IPS-15b (cell line): Measurements from ENCODE around the gene MGMT.

Experiments
- H3K27me3 ChIP-seq: one replicate; pipeline ENCODE4 v1.6.1; 2013; ENCODE audit warnings: low read length; ENCODE audit not compliant: control insufficient read depth, insufficient read depth
- H3K36me3 ChIP-seq: one replicate; pipeline ENCODE4 v1.6.1; 2013; ENCODE audit warnings: low read length; ENCODE audit not compliant: control insufficient read depth, insufficient read depth
- H3K4me1 ChIP-seq: one replicate; pipeline ENCODE4 v1.6.1; 2013; ENCODE audit warnings: mild to moderate bottlenecking, low read length; ENCODE audit not compliant: control insufficient read depth, insufficient read depth
- H3K4me3 ChIP-seq: one replicate; pipeline ENCODE4 v1.5.1; 2013; ENCODE audit warnings: low read depth, low read length
- H3K9ac ChIP-seq: one replicate; pipeline ENCODE4 v1.6.1; 2013; ENCODE audit warnings: low read depth, mild to moderate bottlenecking, low read length
- H3K9me3 ChIP-seq: one replicate; pipeline ENCODE4 v1.6.1; 2013; ENCODE audit warnings: mild to moderate bottlenecking, low read length; ENCODE audit not compliant: control insufficient read depth, insufficient read depth

MGMT gene

GRCh38 chr10:129717816-129718547, 250.9 kb downstream of the MGMT start:
- Histone ChIP-seq H3K9me3 (no peaks in the 10 kb centered on the region), H3K4me3 (no peak overlapping the region), H3K4me1 (no peaks in the 10 kb centered on the region), H3K9ac (no peak overlapping the region), H3K36me3 (no peaks in the 10 kb centered on the region), H3K27me3 (no peaks in the 10 kb centered on the region)

- Histone ChIP-seq H3K9ac (no peak overlapping the region), H3K4me3 (no peak overlapping the region), H3K9me3 (no peaks in the 10 kb centered on the region), H3K27me3 (no peaks in the 10 kb centered on the region), H3K36me3 (no peaks in the 10 kb centered on the region), H3K4me1 (no peaks in the 10 kb centered on the region)
Measured at GRCh38 chr10:129718548-129719414, 251.7 kb downstream of the MGMT start.

GRCh38 chr10:129719415-129719739, 252.3 kb downstream of the MGMT start:
- Histone ChIP-seq H3K4me3 (no peak overlapping the region), H3K36me3 (no peaks in the 10 kb centered on the region), H3K9ac (no peak overlapping the region), H3K27me3 (no peaks in the 10 kb centered on the region), H3K4me1 (no peaks in the 10 kb centered on the region), H3K9me3 (no peaks in the 10 kb centered on the region)

- no peaks in the 10 kb centered on the region for H3K27me3 ChIP-seq
- H3K4me1 ChIP-seq: no peaks in the 10 kb centered on the region
- no peaks in the 10 kb centered on the region for H3K9me3 ChIP-seq
- H3K9ac ChIP-seq: no peak overlapping the region
- no peak overlapping the region for H3K4me3 ChIP-seq
- no peaks in the 10 kb centered on the region for H3K36me3 ChIP-seq
Measured at GRCh38 chr10:129719889-129720590, 253.0 kb downstream of the MGMT start.

- H3K4me1 ChIP-seq: no peaks in the 10 kb centered on the region
- no peaks in the 10 kb centered on the region for H3K27me3 ChIP-seq
Measured at GRCh38 chr10:129725011-129725410, 258.0 kb downstream of the MGMT start.

GRCh38 chr10:129725482-129725881, 258.4 kb downstream of the MGMT start:
- Histone ChIP-seq H3K27me3 (no peaks in the 10 kb centered on the region), H3K9me3 (peaks cover 5% of the 10 kb centered on the region)

More at GRCh38 chr10:129725011-129725410, 258.0 kb downstream of the MGMT start:
- Histone ChIP-seq H3K36me3 (no peaks in the 10 kb centered on the region), H3K4me3 (no peak overlapping the region), H3K9me3 (peaks cover 5% of the 10 kb centered on the region), H3K9ac (no peak overlapping the region)

GRCh38 chr10:129725890-129726631, 259.0 kb downstream of the MGMT start:
- Histone ChIP-seq H3K9me3 (peaks cover 5% of the 10 kb centered on the region), H3K4me1 (peaks cover 2% of the 10 kb centered on the region), H3K9ac (no peak overlapping the region), H3K4me3 (no peak overlapping the region), H3K36me3 (no peaks in the 10 kb centered on the region), H3K27me3 (no peaks in the 10 kb centered on the region)

More at GRCh38 chr10:129725482-129725881, 258.4 kb downstream of the MGMT start:
- Histone ChIP-seq H3K9ac (no peak overlapping the region), H3K4me3 (no peak overlapping the region), H3K36me3 (no peaks in the 10 kb centered on the region), H3K4me1 (no peaks in the 10 kb centered on the region)

- H3K9ac ChIP-seq: no peak overlapping the region
- H3K4me3 ChIP-seq: no peak overlapping the region
- no peaks in the 10 kb centered on the region for H3K36me3 ChIP-seq
- peaks cover 5% of the 10 kb centered on the region for H3K9me3 ChIP-seq
- peaks cover 2% of the 10 kb centered on the region for H3K4me1 ChIP-seq
- H3K27me3 ChIP-seq: no peaks in the 10 kb centered on the region
Measured at GRCh38 chr10:129727071-129727470, 260.0 kb downstream of the MGMT start.

GRCh38 chr10:129727495-129727894, 260.5 kb downstream of the MGMT start:
- Histone ChIP-seq H3K27me3 (no peaks in the 10 kb centered on the region), H3K36me3 (no peaks in the 10 kb centered on the region), H3K9ac (no peak overlapping the region), H3K9me3 (peaks cover 5% of the 10 kb centered on the region), H3K4me1 (peaks cover 2% of the 10 kb centered on the region), H3K4me3 (no peak overlapping the region)

- Histone ChIP-seq H3K27me3 (no peaks in the 10 kb centered on the region), H3K9ac (no peak overlapping the region), H3K4me3 (no peak overlapping the region), H3K4me1 (peaks cover 2% of the 10 kb centered on the region), H3K36me3 (no peaks in the 10 kb centered on the region), H3K9me3 (peaks cover 5% of the 10 kb centered on the region)
Measured at GRCh38 chr10:129728246-129728820, 261.3 kb downstream of the MGMT start.
